BLaER1 treated with 17β-estradiol and CSF1 and Interleukin-3, amounts not matched to agents 10 nM and 100 nM (cell line): ENCODE measurements around the gene MAPK8IP2.
"Not testable (repeated sequence)": the region's sequence is repeated elsewhere in the genome, so short reads cannot be mapped to it uniquely, and the experiment has no call there.

Source experiments
- H3K27ac ChIP-seq, 11 experiments: shearing (Covaris generic); formaldehyde crosslinking; 2 replicates each; pipeline ENCODE4 v1.8.1; 2022
- H3K27me3 ChIP-seq, 11 experiments: shearing (Covaris generic); formaldehyde crosslinking; 2 replicates each; pipeline ENCODE4 v1.8.1; 2022
- H3K36me3 ChIP-seq, 11 experiments: shearing (Covaris generic); formaldehyde crosslinking; 2 replicates each; pipeline ENCODE4 v1.8.1; 2022
- H3K4me1 ChIP-seq, 10 experiments: shearing (Covaris generic); formaldehyde crosslinking; 2 replicates each; pipeline ENCODE4 v1.8.1; 2022
- H3K4me2 ChIP-seq, 11 experiments: shearing (Covaris generic); formaldehyde crosslinking; 2 replicates each; pipeline ENCODE4 v1.8.1; 2022
- H3K4me3 ChIP-seq, 10 experiments: shearing (Covaris generic); formaldehyde crosslinking; 2 replicates each; pipeline ENCODE4 v1.8.1; 2022
- H3K9ac ChIP-seq, 11 experiments: shearing (Covaris generic); formaldehyde crosslinking; 2 replicates each; pipeline ENCODE4 v1.8.1; 2022
- H3K9me3 ChIP-seq, 11 experiments: shearing (Covaris generic); formaldehyde crosslinking; replicated peaks in 1 of 11; 2 replicates each; pipeline ENCODE4 v1.8.1; 2022
- H4K20me1 ChIP-seq, 11 experiments: shearing (Covaris generic); formaldehyde crosslinking; 2 replicates each; pipeline ENCODE4 v1.8.1; 2022
- Cebpa-rat ChIP-seq, 11 experiments: shearing (Covaris generic); IDR thresholded peaks; 2 replicates each; pipeline ENCODE4 v1.8.1; 2022

Gene MAPK8IP2

GRCh38 chr22:50605613-50606074 is 5.1 kb downstream of the MAPK8IP2 start:
- Histone ChIP-seq H3K9me3 (no peaks in the 10 kb centered on the region), H3K36me3 (no peaks in the 10 kb centered on the region), H3K27me3 (peaks cover 42 to 77% (median 61%) of the 10 kb centered on the region in 11 experiments), H3K4me1 (peaks cover 0 to 7% (median 2%) of the 10 kb centered on the region in 10 experiments; a peak in 5 of 20 replicates), H3K27ac (no peak overlapping the region), H3K4me3 (no peak overlapping the region), H3K4me2 (peak overlapping the region in 4 of 11 experiments; percentile 3 to 32 (median 10); a peak in 2 of 22 replicates), H3K9ac (no peak overlapping the region), H4K20me1 (peaks cover 0 to 63% (median 4%) of the 10 kb centered on the region in 11 experiments; a peak in 10 of 22 replicates)
- no peak for TF ChIP-seq Cebpa-rat (IDR thresholded peaks at IDR 0.05)

- Histone ChIP-seq H3K36me3 (no peaks in the 10 kb centered on the region), H3K4me3 (no peak overlapping the region), H3K4me2 (0 out of 22 replicates have a peak overlapping the region, but pooled peaks of 1 of the 11 experiments have one; percentile 32), H3K9me3 (no peaks in the 10 kb centered on the region), H3K4me1 (peaks cover 0 to 7% (median 2%) of the 10 kb centered on the region in 10 experiments; a peak in 5 of 20 replicates), H4K20me1 (peaks cover 0 to 63% (median 4%) of the 10 kb centered on the region in 11 experiments; a peak in 10 of 22 replicates), H3K27ac (no peak overlapping the region), H3K9ac (no peak overlapping the region), H3K27me3 (peaks cover 36 to 70% (median 54%) of the 10 kb centered on the region in 11 experiments)
- no peak for TF ChIP-seq Cebpa-rat (IDR thresholded peaks at IDR 0.05)
Measured at GRCh38 chr22:50606165-50606945, 5.8 kb downstream of the MAPK8IP2 start.

GRCh38 chr22:50606946-50607658 is 6.5 kb downstream of the MAPK8IP2 start:
- Histone ChIP-seq H3K4me2 (no peak overlapping the region), H3K9ac (no peak overlapping the region), H3K27me3 (peaks cover 29 to 62% (median 47%) of the 10 kb centered on the region in 11 experiments), H3K4me3 (no peak overlapping the region), H3K27ac (no peak overlapping the region), H3K36me3 (no peaks in the 10 kb centered on the region), H3K4me1 (peaks cover 0 to 7% (median 2%) of the 10 kb centered on the region in 10 experiments; a peak in 5 of 20 replicates), H3K9me3 (no peaks in the 10 kb centered on the region), H4K20me1 (peaks cover 0 to 57% (median 1%) of the 10 kb centered on the region in 11 experiments; a peak in 10 of 22 replicates)
- no peak for TF ChIP-seq Cebpa-rat (IDR thresholded peaks at IDR 0.05)

- Histone ChIP-seq H3K27me3 (peaks cover 24 to 57% (median 41%) of the 10 kb centered on the region in 11 experiments), H3K9ac (no peak overlapping the region), H3K36me3 (no peaks in the 10 kb centered on the region), H3K27ac (no peak overlapping the region), H3K4me2 (no peak overlapping the region), H3K9me3 (no peaks in the 10 kb centered on the region), H4K20me1 (peaks cover 0 to 52% (median 0%) of the 10 kb centered on the region in 11 experiments; a peak in 10 of 22 replicates), H3K4me3 (no peak overlapping the region), H3K4me1 (peaks cover 0 to 7% (median 2%) of the 10 kb centered on the region in 10 experiments; a peak in 5 of 20 replicates)
- no peak for TF ChIP-seq Cebpa-rat (IDR thresholded peaks at IDR 0.05)
Measured at GRCh38 chr22:50607659-50608020, 7.0 kb downstream of the MAPK8IP2 start.

- not testable (repeated sequence) for H3K36me3 ChIP-seq
- peaks cover 18 to 51% (median 35%) of the 10 kb centered on the region in 11 experiments for H3K27me3 ChIP-seq
Measured at GRCh38 chr22:50608058-50608840, 7.7 kb downstream of the MAPK8IP2 start.

GRCh38 chr22:50608996-50609395 is 8.4 kb downstream of the MAPK8IP2 start:
- peaks cover 10 to 43% (median 28%) of the 10 kb centered on the region in 11 experiments for H3K27me3 ChIP-seq
- TF ChIP-seq Cebpa-rat (IDR thresholded peaks at IDR 0.05) = no peak

More at GRCh38 chr22:50608058-50608840, 7.7 kb downstream of the MAPK8IP2 start:
- H3K9me3 ChIP-seq, H3K27ac ChIP-seq, H3K9ac ChIP-seq, H3K4me1 ChIP-seq, H3K4me2 ChIP-seq, H3K4me3 ChIP-seq: not testable (repeated sequence)
- H4K20me1 ChIP-seq = peaks cover 0 to 46% (median 0%) of the 10 kb centered on the region in 11 experiments; a peak in 8 of 22 replicates

GRCh38 chr22:50609599-50609998 is 9.0 kb downstream of the MAPK8IP2 start:
- no peak overlapping the region for H3K4me3 ChIP-seq
- peaks cover 0 to 7% (median 2%) of the 10 kb centered on the region in 10 experiments; a peak in 6 of 20 replicates for H3K4me1 ChIP-seq
- peaks cover 5 to 37% (median 22%) of the 10 kb centered on the region in 11 experiments; a peak in 18 of 22 replicates for H3K27me3 ChIP-seq
- no peaks in the 10 kb centered on the region for H3K9me3 ChIP-seq
- no peak overlapping the region for H3K9ac ChIP-seq
- TF ChIP-seq Cebpa-rat (IDR thresholded peaks at IDR 0.05) = no peak
- no peaks in the 10 kb centered on the region for H3K36me3 ChIP-seq
- peaks cover 0 to 37% (median 0%) of the 10 kb centered on the region in 11 experiments; a peak in 6 of 22 replicates for H4K20me1 ChIP-seq
- no peak overlapping the region for H3K27ac ChIP-seq
- no peak overlapping the region for H3K4me2 ChIP-seq

More at GRCh38 chr22:50608996-50609395, 8.4 kb downstream of the MAPK8IP2 start:
- H3K9ac ChIP-seq = no peak overlapping the region
- H4K20me1 ChIP-seq = peaks cover 0 to 39% (median 0%) of the 10 kb centered on the region in 11 experiments; a peak in 7 of 22 replicates
- H3K4me1 ChIP-seq = peaks cover 0 to 7% (median 2%) of the 10 kb centered on the region in 10 experiments; a peak in 5 of 20 replicates
- no peak overlapping the region for H3K4me2 ChIP-seq
- no peak overlapping the region for H3K27ac ChIP-seq
- no peaks in the 10 kb centered on the region for H3K9me3 ChIP-seq
- H3K36me3 ChIP-seq = no peaks in the 10 kb centered on the region
- H3K4me3 ChIP-seq = no peak overlapping the region

- H3K9ac ChIP-seq = no peak overlapping the region
- no peak overlapping the region for H3K27ac ChIP-seq
- peaks cover 0 to 32% (median 0%) of the 10 kb centered on the region in 11 experiments; a peak in 6 of 22 replicates for H4K20me1 ChIP-seq
- H3K27me3 ChIP-seq = peaks cover 4 to 33% (median 17%) of the 10 kb centered on the region in 11 experiments; a peak in 18 of 22 replicates
- H3K36me3 ChIP-seq = no peaks in the 10 kb centered on the region
- no peak overlapping the region for H3K4me2 ChIP-seq
- TF ChIP-seq Cebpa-rat (IDR thresholded peaks at IDR 0.05) = no peak
- H3K4me1 ChIP-seq = peaks cover 0 to 7% (median 4%) of the 10 kb centered on the region in 10 experiments; a peak in 6 of 20 replicates
- no peaks in the 10 kb centered on the region for H3K9me3 ChIP-seq
- no peak overlapping the region for H3K4me3 ChIP-seq
Measured at GRCh38 chr22:50610041-50610451, 9.5 kb downstream of the MAPK8IP2 start.
